ENCODE measurements around the gene MEMO1.
"Not testable (repeated sequence)": the region's sequence is repeated elsewhere in the genome, so short reads cannot be mapped to it uniquely, and the experiment has no call there.

The MEMO1 gene

GRCh38 chr2:31967790-31968189, 43.0 kb downstream of the MEMO1 start:
- no peak for DNase-seq (ENCODE audit: low read depth)
- TF ChIP-seq POLR2A (IDR thresholded peaks at IDR 0.05; ENCODE audit: extremely low read depth, insufficient read length) (no peak), MYC (IDR thresholded peaks at IDR 0.05; ENCODE audit: low read depth, low read length) (no peak)
- TF ChIP-seq, protein P1, sequence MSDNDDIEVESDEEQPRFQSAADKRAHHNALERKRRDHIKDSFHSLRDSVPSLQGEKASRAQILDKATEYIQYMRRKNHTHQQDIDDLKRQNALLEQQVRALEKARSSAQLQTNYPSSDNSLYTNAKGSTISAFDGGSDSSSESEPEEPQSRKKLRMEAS (IDR thresholded peaks at IDR 0.05; ENCODE audit: low read depth, low read length), result no peak
- TF ChIP-seq, protein P2, sequence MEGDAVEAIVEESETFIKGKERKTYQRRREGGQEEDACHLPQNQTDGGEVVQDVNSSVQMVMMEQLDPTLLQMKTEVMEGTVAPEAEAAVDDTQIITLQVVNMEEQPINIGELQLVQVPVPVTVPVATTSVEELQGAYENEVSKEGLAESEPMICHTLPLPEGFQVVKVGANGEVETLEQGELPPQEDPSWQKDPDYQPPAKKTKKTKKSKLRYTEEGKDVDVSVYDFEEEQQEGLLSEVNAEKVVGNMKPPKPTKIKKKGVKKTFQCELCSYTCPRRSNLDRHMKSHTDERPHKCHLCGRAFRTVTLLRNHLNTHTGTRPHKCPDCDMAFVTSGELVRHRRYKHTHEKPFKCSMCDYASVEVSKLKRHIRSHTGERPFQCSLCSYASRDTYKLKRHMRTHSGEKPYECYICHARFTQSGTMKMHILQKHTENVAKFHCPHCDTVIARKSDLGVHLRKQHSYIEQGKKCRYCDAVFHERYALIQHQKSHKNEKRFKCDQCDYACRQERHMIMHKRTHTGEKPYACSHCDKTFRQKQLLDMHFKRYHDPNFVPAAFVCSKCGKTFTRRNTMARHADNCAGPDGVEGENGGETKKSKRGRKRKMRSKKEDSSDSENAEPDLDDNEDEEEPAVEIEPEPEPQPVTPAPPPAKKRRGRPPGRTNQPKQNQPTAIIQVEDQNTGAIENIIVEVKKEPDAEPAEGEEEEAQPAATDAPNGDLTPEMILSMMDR (IDR thresholded peaks at IDR 0.05; ENCODE audit: low read depth, low read length), result no peak

GRCh38 chr2:31966402-31966801, 44.4 kb downstream of the MEMO1 start:
- not testable (repeated sequence) for H3K4me3 ChIP-seq (ENCODE audit: low read depth, low read length); DNase-seq (ENCODE audit: low read depth)

More at GRCh38 chr2:31967790-31968189, 43.0 kb downstream of the MEMO1 start:
- no peak overlapping the region for H3K4me3 ChIP-seq (ENCODE audit: low read depth, low read length)

- TF ChIP-seq POLR2A (IDR thresholded peaks at IDR 0.05; ENCODE audit: extremely low read depth, insufficient read length) (no peak), MYC (IDR thresholded peaks at IDR 0.05; ENCODE audit: low read depth, low read length) (no peak)
- TF ChIP-seq, protein P2 (IDR thresholded peaks at IDR 0.05; ENCODE audit: low read depth, low read length), result no peak
- TF ChIP-seq, protein P1 (IDR thresholded peaks at IDR 0.05; ENCODE audit: low read depth, low read length), result no peak
- H3K4me3 ChIP-seq (ENCODE audit: low read depth, low read length), result no peak overlapping the region
Measured at GRCh38 chr2:31965094-31965493, 45.7 kb downstream of the MEMO1 start.

DNA sequence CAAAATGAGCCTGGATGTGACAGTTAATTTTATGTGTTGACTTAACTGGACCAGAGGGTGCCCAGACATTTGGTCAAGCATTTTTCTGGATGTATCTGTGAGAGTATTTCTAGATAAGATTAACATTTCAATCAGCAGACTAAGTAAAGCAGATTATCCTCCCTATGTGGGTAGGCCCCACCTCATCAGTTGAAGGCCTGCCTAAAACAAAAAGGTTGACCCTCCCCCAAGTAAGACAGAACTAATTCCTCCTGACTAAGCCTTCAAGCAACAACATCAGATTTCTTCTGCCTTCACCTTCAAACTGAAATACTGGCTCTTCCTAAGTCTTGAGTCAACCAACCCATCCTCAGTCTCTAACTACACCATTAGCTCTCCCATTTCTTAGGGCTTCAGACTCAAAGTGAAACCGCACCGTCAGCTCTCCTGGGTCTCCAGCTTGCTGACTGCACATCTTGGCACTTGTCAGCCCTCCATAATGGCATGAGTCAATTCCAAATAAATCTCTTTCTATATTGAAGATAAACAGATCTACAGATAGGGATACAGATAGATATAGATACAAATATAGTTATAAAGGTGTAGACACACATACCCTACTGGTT, 47.9 kb downstream of the MEMO1 start:
- no peak overlapping the region for H3K4me3 ChIP-seq (ENCODE audit: low read depth, low read length)
- DNase-seq (ENCODE audit: low read depth), result no peak

More at GRCh38 chr2:31965094-31965493, 45.7 kb downstream of the MEMO1 start:
- DNase-seq (ENCODE audit: low read depth), result no peak

GRCh38 chr2:31958140-31958717, 52.6 kb downstream of the MEMO1 start:
- TF ChIP-seq, protein P2 (IDR thresholded peaks at IDR 0.05; ENCODE audit: low read depth, low read length), result no peak
- TF ChIP-seq, protein P1 (IDR thresholded peaks at IDR 0.05; ENCODE audit: low read depth, low read length), result no peak
- TF ChIP-seq MYC (IDR thresholded peaks at IDR 0.05; ENCODE audit: low read depth, low read length) (no peak), POLR2A (IDR thresholded peaks at IDR 0.05; ENCODE audit: extremely low read depth, insufficient read length) (no peak)
- H3K4me3 ChIP-seq (ENCODE audit: low read depth, low read length), result no peak overlapping the region
- no peak for DNase-seq (ENCODE audit: low read depth)

More for the DNA sequence above, 47.9 kb downstream of the MEMO1 start:
- TF ChIP-seq, protein P1 (IDR thresholded peaks at IDR 0.05; ENCODE audit: low read depth, low read length), result no peak
- TF ChIP-seq MYC (IDR thresholded peaks at IDR 0.05; ENCODE audit: low read depth, low read length) (no peak), POLR2A (IDR thresholded peaks at IDR 0.05; ENCODE audit: extremely low read depth, insufficient read length) (no peak)
- TF ChIP-seq, protein P2 (IDR thresholded peaks at IDR 0.05; ENCODE audit: low read depth, low read length), result no peak

- no peak for TF ChIP-seq MYC (IDR thresholded peaks at IDR 0.05; ENCODE audit: low read depth, low read length)
- TF ChIP-seq, protein P2 (IDR thresholded peaks at IDR 0.05; ENCODE audit: low read depth, low read length), result no peak
- no peak for TF ChIP-seq POLR2A (IDR thresholded peaks at IDR 0.05; ENCODE audit: extremely low read depth, insufficient read length)
- TF ChIP-seq, protein P1 (IDR thresholded peaks at IDR 0.05; ENCODE audit: low read depth, low read length), result no peak
- no peak overlapping the region for H3K4me3 ChIP-seq (ENCODE audit: low read depth, low read length)
- DNase-seq (ENCODE audit: low read depth), result no peak
Measured at GRCh38 chr2:31957354-31958139, 53.3 kb downstream of the MEMO1 start.

- not testable (repeated sequence) for DNase-seq (ENCODE audit: low read depth); H3K4me3 ChIP-seq (ENCODE audit: low read depth, low read length)
Measured at GRCh38 chr2:31956934-31957333, 53.9 kb downstream of the MEMO1 start.

Measured in NB4 (cell line).